ENCODE data around the gene NSDHL. TPM values are rescaled to one million over a fixed set of nuclear protein-coding genes. Genes with fewer than 3 reads are reported as not detected.

The NSDHL gene
- total and polyA plus RNA-seq, 9 donors: 5.0 to 48.6 (median 12.3) TPM

DNA sequence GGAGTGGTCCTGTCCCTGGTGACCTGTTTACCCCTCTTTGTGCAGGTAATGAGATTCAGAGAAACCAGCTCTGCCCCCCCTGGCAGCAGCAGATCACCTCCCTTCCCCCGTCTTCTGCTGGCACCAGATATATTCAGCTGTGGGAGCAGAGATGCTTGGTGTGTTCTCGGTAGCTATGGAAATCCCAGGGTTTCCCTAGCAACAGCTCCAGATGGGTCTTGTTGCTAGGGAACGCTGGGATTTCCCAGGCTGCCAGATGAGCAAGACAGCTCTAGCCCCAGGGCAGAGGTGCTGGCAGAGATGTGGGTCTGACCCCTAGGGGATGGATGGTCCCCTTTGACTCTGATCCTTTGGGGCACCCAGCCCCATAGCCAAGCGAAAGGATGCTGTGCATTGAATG lies 20.5 kb upstream of the NSDHL start:
- Histone ChIP-seq H3K9me3 (no peaks in the 10 kb centered on the region), H3K4me3 (no peak overlapping the region), H3K4me1 (ENCODE audit: insufficient read depth) (no peaks in the 10 kb centered on the region), H3K36me3 (no peaks in the 10 kb centered on the region), H3K27me3 (no peaks in the 10 kb centered on the region), H3K27ac (no peak overlapping the region)
- intact Hi-C loops (cut with DNase I): no loop called here
- TF ChIP-seq EP300 (IDR thresholded peaks at IDR 0.05) (no peak), POLR2A (IDR thresholded peaks at IDR 0.05) (no peak)
- TF ChIP-seq, protein P1, sequence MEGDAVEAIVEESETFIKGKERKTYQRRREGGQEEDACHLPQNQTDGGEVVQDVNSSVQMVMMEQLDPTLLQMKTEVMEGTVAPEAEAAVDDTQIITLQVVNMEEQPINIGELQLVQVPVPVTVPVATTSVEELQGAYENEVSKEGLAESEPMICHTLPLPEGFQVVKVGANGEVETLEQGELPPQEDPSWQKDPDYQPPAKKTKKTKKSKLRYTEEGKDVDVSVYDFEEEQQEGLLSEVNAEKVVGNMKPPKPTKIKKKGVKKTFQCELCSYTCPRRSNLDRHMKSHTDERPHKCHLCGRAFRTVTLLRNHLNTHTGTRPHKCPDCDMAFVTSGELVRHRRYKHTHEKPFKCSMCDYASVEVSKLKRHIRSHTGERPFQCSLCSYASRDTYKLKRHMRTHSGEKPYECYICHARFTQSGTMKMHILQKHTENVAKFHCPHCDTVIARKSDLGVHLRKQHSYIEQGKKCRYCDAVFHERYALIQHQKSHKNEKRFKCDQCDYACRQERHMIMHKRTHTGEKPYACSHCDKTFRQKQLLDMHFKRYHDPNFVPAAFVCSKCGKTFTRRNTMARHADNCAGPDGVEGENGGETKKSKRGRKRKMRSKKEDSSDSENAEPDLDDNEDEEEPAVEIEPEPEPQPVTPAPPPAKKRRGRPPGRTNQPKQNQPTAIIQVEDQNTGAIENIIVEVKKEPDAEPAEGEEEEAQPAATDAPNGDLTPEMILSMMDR (IDR thresholded peaks at IDR 0.05): no peak
- WGBS, 3 donors: 33 to 41% (median 35%) methylated on average over 4 of the region's 4 CpGs
- no peak for DNase-seq

DNA sequence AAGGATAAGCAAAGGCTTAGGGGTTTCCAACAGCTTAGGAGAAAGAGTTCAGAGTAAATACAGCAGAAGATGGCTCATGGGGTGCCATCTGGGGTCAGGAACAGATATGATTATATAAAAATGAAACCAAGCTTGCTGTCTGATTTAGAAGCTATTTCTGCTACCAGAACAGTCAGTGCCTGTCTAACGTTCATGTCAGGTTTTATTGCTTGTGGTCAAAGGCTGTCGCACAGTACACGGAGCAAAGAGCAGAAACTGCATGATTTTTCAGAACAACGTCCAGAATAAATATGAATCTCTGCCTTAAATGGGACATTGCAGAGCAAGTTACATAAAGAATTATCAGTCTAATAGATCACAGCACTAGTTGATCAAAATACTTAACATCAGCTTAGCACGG lies 17.7 kb upstream of the NSDHL start:
- Histone ChIP-seq H3K27ac (no peak overlapping the region), H3K36me3 (no peaks in the 10 kb centered on the region), H3K4me1 (ENCODE audit: insufficient read depth) (no peaks in the 10 kb centered on the region), H3K27me3 (no peaks in the 10 kb centered on the region), H3K4me3 (no peak overlapping the region), H3K9me3 (no peaks in the 10 kb centered on the region)
- intact Hi-C loops (cut with DNase I): no loop called here
- TF ChIP-seq EP300 (IDR thresholded peaks at IDR 0.05) (no peak), POLR2A (IDR thresholded peaks at IDR 0.05) (no peak)
- TF ChIP-seq, protein P1 (IDR thresholded peaks at IDR 0.05): no peak
- no peak for DNase-seq
- WGBS, 3 donors: 51 to 54% (median 53%) methylated on average over 5 of the region's 5 CpGs

DNA sequence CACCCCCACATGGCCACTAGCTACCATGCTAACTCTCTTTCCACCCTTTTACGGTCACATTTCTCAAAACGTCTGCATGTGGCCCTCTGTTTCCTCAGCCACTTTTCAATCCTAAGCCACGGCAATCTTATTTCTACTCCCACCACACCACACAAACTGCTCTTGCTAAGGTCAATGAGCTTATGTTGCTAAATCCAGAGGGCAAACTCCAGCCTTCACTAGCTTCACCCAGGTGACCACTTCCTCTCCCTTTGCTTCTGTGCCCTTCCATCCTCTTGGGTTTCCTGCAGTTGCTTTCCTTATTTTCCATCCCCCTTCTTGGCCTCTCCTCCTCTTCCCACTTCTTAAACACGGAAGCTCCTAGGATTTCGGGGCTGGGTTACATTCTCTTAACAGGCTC lies 16.8 kb upstream of the NSDHL start:
- Histone ChIP-seq H3K4me1 (ENCODE audit: insufficient read depth) (no peaks in the 10 kb centered on the region), H3K27ac (no peak overlapping the region), H3K9me3 (no peaks in the 10 kb centered on the region), H3K4me3 (no peak overlapping the region), H3K27me3 (no peaks in the 10 kb centered on the region), H3K36me3 (no peaks in the 10 kb centered on the region)
- intact Hi-C loops (cut with DNase I): no loop called here
- WGBS, 3 donors: 46 to 60% (median 58%) methylated on average over 5 of the region's 5 CpGs
- TF ChIP-seq POLR2A (IDR thresholded peaks at IDR 0.05) (no peak), EP300 (IDR thresholded peaks at IDR 0.05) (no peak)
- TF ChIP-seq, protein P1 (IDR thresholded peaks at IDR 0.05): no peak
- DNase-seq: no peak

DNA sequence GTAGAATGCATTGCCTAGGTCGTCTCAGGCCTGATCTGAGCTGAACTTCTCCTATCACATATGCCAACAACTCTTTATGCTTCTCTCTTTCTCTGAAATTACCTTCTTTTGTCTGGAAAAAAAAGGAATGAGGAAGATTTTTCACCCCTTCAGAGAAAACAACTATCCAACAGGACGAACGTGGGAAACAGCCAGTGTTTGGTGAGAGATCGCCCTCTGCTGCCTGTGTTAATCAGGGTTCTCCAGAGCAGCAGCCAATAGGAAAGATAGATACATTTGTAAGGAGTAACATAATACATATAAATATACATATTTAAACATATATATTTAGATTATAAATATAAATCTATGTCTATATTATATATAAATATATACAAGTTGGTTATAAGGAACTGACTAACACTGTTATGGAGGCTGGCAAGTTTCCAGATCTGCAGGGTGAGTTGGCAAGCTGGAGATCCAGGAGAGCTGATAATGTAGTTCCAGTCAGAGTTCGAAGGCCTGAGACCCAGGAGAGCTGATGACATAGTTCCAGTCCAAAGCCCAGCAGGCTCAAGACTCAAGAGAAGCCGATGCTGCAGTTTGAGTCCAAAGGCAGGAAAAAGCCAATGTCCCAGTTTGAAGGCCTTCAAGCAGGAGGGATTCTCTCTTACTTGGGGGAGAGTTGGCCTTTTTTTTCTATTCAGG lies 13.6 kb upstream of the NSDHL start:
- WGBS, 3 donors: 29 to 33% (median 32%) methylated on average over 6 of the region's 6 CpGs
- intact Hi-C loops (cut with DNase I): no loop called here
- no peaks in the 10 kb centered on the region for H3K36me3 ChIP-seq
- DNase-seq: no peak
- H3K4me3 ChIP-seq: no peak overlapping the region
- H3K4me1 ChIP-seq (ENCODE audit: insufficient read depth): no peaks in the 10 kb centered on the region
- no peak overlapping the region for H3K27ac ChIP-seq
- TF ChIP-seq EP300 (IDR thresholded peaks at IDR 0.05): no peak
- TF ChIP-seq POLR2A (IDR thresholded peaks at IDR 0.05): no peak
- TF ChIP-seq, protein P1 (IDR thresholded peaks at IDR 0.05): no peak
- H3K27me3 ChIP-seq: no peaks in the 10 kb centered on the region
- no peaks in the 10 kb centered on the region for H3K9me3 ChIP-seq

Data from ovary (tissue), 9 donors.